HG03457 (cell line): ENCODE data around the gene FTO.

Experiments
- ATAC-seq: cut with Tn5 transposase; IDR thresholded peaks from one replicate; pipeline ENCODE4 v1.9.1; 2021; ENCODE audit warnings: moderate number of reproducible peaks; ENCODE audit not compliant: unreplicated experiment

Gene FTO

DNA sequence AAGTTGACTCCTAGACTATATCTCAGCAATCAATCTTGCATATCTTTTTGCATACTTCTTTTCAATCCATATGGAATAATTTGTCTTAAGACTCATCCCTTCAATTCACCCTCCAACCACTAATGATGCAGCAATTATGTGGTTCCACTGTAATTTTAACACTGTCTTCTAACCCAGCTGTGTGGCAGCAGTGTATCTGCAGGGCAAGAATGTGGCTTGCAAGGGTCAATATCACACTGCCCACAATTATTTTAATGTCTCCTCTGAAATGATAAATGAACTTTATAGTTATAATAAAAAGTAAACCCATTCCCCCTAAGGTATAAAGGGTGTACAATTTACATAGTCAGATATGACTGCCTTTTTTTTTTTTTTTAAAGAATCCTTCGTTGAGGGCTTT, 48.6 kb downstream of the FTO start:
- ATAC-seq = no peak

DNA sequence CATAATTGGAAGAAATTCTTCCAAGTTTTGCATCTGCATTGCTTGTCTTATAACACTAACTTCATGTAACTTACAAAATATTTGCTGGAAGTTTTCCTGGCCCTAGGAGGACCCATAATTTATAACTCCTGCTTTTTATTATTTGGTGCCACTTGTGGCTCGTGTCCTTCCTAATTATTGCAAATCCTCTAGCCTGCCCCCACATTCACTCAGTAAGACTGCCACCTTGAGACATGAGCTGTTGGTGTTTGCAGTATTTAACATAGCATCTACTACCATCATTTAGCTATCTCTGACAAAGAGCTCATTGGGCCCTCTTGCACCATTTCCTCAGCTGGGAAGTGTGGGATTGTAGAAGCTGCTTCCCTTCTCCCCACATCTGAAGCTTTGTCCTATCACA, 49.5 kb downstream of the FTO start:
- ATAC-seq = no peak

DNA sequence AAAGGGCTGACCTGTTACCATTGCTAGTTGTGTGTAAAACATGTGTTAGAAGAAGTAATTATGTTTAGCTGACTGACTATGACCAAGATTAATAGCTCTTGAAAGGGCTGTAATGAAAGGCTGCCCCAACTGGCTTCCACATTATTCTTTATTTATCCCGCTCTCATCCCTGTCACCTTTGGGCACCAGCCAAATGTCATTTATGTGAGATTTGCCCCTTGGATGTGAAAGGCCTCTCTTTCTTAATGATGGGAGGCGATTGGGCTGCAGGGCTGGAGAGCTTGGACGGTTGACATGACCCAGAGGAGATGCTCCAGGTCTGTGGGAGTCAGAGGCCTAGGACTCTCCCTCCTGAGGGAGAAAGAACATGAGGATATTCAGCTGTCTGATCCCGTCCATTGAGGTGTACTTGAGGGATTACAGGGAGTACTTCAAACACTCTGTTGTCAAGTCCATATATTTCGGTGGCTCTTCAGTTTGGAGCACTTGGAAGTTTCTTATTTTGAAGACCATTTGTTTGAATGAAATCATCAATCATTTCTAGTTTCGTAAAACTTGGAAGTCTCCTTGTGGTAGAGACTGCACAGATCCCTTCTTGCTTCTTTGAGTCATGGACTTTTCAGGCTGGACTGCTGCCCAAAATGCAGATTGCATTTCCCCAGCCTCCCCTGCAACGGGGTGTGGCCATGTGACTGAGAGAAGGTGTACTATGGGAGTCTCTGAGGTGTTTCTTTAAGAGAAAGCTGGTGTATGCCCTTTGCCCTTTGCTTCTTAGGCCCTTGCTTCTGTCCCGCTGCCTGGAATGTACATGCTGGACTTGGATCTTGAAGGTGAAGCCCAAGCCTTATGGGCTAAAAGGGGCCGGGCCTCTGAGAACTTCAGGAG, 51.3 kb downstream of the FTO start:
- ATAC-seq = no peak

DNA sequence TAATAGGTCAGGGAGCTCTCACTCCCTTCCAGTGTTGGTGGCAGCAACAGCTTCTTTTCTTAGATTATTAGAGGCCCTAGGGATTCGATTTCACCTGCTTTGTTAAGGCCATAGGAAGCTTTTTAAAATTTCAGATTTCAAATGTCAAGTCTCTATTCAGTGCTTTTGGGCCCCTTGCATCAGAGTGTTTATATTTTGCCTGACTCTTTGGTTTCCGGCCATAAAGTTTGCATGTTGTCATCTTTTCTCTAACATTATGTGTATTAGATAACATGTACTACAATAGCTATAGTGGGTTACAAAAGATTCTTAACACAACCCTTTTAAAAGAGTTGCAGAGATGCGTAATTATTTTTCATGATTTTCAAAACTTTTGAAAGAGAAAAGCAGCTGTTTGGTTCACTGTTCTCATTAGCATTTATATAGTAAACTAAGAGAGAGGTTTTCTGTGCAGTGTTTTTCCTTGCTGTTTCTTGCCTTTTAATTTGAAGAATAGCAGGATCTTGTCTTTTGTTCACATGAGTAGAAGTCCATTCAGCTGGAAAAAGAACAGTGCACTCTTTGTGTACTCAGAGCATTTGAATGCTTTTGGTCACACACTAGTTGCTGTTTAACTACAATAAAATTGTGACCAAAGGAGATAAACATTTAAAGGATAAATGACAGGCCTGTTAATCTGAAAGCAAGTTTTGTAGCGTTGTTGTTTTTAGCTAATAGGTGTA, 52.5 kb downstream of the FTO start:
- ATAC-seq = no peak

DNA sequence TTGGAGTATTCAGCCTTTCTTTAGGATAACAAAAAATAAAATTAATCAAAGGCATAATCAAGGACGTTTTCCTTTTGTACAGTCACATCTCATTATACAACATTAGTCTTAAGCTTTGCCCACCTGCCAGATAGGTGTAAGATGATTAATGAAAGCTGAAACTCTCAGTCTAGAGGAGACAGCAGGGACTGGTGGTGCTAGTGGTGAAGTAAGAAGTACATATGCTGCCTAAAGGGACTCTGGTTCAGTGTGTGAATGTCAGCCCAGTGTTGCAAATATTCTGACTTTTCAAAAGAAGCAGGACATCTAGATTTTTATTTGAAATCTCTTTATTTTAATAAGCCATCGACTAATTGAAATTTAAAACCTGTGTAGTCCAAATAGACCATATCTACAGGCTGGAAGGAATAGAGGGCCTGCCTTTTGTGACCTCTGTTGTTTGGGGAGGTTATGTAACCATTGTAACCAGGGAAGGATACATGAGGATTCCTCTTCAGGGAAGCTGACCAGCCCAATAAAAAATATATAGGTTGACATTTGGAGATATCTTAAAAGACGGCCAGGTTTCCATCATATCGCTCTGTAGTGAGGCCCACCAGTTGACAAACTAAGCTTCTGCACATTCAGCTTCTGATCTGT, 54.1 kb downstream of the FTO start:
- no peak for ATAC-seq

DNA sequence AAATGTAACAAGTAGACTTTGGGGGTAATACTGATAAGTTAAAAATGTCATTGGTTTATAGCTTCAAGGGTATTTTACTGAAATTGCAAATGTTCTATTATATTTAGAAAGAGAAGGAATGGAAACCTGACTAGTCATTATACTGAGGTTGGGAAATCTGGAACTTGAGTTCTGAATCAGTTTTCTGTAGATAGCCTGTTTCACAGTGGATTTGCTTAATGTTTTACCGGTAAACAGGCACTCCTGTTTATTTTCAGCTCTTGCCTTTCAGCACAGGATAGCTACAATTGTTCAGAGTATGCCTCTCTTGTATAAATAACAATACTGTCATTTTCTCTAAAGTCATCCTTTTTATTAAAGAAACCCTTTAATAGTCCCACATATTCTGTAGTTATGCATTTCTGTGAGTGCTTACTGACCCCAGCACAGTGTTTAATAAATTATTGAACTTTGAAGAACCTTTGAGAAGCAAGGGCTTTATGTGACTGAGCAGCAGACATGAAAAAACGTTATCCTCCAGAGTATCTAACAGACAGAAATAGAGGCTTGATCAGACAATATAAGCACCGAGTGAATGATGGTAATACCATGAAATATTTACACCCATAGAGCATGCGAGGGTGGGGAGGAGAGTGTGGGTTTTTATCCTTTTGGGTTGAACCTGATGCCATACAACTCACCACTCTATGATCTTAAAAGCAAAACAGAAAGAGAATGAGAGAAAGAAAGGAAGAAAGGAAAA, 58.2 kb downstream of the FTO start:
- ATAC-seq = no peak

DNA sequence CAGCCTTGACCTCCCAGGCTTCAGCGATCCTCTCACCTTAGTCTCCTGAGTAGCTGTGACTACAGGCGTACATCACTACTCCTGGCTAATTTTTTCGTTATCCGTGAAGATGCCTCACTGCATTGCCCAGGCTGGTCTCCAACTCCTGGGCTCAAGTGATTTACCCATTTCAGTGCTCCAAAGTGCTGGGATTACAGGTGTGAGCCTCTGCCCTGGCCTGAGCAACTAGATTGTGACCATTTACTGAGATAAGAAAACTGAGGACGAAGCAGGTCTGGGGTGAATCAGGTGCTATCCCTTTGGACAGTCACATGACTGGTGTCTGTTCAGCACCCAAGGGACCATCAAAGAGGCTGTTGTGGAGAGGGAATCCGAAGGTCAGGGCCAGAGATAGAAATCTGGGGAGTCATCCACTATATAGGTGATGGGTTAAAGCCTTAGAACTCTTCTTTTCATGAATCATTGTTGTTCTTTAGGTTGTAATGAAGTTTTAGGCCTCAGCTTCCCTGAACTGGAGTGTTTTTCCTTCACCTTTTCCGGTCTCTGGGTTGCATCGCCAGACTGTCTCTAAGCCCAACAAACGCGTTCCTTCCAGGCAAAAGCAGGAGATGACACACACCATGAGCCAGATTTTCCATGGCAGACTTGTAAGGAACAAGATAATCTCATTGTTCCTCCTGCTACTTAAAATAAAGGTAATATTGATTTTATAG, 62.5 kb downstream of the FTO start:
- no peak for ATAC-seq

DNA sequence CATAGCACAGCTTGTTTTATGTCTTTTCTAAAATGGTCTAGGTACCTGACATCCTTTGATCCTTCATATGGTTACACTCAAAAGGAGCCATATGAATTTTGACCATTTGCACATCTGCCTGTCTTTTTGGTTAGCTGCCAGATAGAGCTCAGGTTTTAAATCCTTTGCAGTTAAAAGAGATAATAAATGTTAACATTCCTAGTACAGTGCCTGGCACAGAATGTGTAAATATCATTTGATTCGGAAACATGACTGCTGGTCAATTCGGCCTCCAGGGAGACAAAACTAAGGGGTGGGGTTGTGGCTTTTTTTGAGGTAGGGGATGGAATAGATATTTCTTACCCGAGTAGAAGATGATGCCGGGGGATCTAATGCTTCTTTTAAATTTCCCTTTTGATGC, 64.2 kb downstream of the FTO start:
- no peak for ATAC-seq

DNA sequence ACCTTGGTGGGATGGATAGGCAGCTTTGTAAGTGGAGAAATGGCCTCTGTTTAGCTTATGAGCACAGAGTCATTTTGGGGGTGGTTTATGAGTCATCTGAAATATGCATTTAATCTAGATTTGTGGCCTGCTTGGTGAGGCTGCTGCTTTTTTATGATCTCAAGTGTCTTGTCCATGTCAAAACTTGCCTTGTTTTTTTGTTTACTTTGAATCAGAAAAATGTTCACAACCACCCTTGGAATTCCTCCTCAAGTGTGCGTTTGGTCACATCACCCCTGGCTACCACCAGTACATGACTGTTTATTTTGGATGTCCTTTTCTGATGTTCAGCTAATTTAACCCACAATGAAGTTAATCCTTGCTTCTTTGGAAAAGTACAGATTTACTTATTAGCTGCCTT, 64.6 kb downstream of the FTO start:
- no peak for ATAC-seq

DNA sequence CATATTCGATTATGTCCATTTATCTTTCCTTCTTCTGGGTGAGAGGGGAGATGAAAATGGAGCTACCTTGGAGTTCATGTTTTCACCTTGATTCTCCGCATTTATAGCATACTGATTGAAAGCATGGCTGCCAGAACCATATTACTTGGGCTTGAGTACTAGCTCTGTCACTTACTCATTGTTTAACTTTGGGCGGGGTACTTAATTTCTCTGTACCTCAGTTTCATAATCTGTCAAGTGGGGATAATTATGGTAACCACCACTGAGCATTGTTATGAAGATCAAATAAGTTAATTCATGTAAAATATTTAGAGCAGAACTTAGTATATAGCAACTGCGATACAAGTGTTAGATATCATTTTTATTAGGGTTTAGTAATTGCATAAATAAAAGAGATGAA, 65.2 kb downstream of the FTO start:
- ATAC-seq = no peak

DNA sequence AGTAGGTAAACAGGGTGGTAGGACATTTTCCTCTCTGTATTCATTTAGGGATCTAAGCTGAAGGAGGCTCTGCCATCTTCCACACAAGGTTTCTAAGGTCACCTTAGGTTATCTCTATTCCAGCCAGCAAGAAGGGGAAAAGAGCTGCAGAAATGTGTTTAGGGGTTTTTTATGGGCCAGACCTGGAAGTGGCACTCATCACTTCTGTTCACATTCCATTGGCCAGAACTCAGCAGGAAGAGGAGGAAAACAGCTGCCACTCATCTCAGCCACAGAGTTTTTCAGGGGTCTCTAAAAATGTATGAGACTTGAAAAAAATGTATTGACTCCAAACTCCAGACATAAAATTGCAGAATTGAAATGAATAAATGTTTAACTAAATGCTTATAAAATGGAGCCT, 65.8 kb downstream of the FTO start:
- ATAC-seq = no peak

DNA sequence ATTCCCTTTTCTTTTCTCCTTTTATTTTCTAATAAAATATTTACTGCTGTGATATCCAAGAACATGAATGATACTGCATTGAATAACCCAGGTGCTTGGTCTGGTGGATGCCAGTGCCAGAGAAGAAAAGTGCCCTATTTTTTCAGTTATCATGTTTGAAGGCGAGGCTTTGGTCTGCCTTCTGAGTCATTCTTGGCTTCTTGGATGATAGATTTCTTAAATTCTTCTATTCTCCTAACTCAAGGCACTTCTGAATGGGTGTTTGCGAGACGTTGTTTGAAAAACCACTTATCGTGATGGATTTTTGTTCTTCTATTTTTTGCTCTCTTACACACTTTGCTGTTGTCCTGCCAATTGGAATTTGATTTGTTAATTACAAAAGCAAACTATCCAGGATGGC, 66.7 kb downstream of the FTO start:
- no peak for ATAC-seq

DNA sequence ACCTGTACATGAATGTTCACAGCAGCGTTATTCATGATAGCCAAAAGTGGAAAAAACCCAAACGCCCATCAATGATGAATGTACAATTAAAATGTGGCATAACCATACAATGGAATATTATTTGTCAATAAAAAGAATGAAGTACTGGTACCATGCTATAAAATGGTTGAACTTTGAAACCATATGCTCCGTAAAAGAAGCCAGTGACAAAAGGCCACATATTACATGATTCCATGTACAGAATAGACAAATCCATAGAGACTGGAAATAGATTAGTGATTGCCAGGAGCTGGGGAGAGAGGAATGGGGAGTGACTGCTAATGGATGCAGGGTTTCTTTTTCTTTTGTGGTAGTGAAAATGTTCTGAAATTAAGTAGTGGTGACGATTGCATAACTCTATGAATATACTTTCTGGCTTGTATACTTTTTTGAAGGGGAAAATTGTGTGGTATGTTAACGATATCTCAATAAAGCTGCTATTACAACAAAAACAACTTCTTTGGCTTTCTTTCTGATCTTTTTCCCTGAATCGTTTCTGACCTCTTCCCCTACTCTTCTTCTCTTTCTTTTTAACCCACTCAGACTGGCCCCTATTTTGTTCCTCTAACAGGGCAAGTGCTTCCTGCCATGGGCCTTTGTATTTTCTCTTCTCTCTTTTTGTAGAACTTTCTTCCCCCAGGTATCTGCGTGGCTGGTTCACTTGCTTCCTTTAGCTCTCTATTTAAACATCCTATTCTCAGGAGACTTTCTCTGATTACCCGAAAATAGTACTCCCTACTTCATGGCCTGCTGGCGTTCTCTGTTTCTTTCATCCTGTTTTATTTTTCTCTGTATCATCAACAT, 67.9 kb downstream of the FTO start:
- no peak for ATAC-seq

DNA sequence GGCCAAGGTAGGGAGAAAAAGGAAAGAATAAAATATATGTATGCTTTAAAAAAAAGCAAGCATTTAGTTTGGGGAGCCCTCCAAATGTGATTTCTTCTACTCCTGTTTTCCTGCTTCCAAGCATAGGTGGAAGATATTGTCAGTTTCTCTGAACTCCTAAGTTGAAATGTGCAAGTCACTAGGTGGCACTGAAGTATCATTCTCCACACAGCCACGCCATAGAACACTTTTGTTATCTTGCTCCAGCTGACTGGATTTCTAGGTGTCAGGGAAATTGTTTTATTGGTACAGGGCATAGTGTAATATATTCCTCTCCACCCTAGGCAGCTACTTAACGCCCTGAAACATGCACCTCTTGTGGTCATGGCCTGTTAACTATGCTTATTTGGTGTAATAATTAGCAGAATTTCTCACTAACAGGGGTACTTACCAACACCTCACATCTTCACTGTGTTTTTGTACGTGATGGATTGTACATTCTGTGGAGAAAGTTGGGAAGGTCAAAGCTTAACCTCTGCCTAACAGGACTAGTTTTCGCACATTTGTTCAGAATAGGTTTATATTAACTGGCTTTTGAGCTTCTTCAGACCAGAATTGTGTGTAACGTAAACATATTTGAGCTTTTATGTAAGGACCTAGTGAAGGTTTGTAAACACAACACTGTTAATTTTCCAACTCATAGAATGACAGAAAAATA, 69.3 kb downstream of the FTO start:
- peak; percentile 67 for ATAC-seq

DNA sequence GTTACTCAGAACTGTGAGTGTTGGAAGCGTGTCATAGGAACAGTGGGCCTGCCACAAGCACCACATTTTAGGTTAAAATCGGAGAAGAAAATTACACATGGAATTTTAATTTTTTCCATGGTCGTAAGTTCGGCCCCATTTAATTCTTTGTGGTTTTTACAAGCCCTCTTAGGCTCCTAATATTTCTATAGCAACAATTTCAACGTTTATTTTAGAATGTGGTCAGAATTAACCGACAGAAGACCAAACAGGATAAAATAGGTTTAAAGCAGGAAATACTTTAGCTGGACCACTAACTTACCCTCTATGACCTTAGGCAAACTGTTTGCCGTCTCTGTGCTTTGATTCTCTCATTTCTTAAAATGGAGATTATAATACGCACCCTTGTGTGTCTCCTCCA, 69.9 kb downstream of the FTO start:
- ATAC-seq = no peak

DNA sequence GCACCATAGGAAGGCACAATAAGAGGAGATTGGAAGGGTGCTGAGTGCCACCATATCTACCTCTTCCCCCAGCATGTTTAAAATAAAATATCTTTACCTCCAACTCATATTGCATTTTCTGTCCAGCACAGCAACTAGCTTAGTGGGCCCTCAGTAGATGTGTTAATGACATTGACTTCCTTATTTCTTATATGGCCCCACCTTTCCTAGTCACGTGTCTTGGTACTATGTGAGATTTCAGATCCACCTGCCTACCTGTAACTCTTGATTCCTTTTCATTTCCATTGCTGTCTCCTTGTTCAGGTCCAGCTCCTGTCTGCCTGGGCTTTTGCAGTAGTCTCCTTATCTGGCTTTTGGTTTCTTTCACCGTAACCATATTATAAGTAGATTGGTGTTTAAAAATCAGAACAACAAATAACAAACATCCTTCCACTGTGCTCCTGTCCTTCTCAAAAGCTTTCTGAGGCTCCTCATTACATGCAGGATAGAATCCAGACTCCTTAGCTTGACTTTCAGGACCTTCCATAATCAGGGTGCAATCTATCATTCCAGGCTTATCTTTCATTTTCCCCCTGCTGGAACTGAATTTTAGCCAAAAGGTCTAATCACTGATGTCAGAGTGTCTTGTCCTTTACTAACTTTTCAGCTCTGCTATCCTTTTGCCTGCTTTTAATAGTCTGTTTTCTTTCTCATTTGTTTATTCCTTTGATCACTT, 71.3 kb downstream of the FTO start:
- no peak for ATAC-seq

DNA sequence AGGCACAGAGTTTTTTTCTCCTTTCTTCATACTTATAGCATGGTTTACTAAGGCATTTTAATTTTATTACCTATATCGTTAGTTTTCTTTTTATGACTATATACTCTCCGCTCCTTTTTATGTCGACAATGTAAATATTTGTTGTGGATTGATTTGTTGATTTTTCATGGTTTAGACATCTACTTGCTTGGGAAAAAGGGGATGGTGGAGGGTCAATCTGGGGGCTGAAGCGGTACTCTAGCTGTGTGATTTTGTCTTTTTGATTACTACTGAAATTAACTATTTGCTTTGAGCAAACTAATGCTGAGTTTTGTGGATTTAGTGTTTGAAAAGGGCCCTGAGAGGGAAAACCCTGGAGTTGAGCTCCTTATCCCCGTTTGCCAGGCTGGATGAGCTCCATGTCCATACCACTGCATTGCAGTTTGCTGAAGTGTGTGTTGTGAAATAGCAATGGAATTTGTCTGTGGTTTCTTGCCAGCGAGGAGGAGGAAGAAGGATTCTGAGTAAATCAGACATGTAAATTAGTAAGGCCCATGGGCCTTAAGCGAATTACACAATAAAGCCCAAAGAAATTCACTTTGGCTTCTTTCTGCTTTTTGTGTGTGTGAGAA, 72.0 kb downstream of the FTO start:
- no peak for ATAC-seq

DNA sequence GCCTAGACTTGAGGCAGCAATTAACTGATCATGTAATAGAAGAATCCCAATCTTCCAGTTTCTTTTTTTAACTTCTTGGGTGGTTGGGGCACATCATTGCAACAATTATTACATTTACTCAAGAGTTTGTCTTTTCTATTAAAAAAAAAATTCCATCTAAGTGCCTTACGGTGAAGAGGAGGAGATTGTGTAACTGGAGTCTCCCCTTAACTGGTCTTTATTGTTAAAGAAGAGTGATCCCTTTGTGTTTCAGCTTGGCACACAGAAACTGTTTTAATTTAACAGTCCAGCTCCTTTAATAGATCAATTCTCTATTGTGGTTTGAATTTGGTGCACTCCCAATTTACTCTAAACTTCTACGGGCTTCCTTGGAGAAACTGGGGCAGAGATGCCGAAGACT, 75.2 kb downstream of the FTO start:
- no peak for ATAC-seq
